PC-3 (cell line): ENCODE measurements around the gene LGALS4. TPM values are rescaled to one million over a fixed set of nuclear protein-coding genes. Genes with fewer than 3 reads are reported as not detected.

Experiments used
- ATAC-seq: fragments of 200-7000 bp; cut with Tn5 transposase; 2 replicates; pipeline ENCODE4 v1.9.1; 2020; ENCODE audit warnings: mild to moderate bottlenecking, moderate library complexity
- BruUV-seq: library from RNA; stranded (reverse); fragments of 400-500 nt; replicated peaks from 2 replicates; lab custom pipeline; 2021; lab: Mats Ljungman, UMichigan
- CTCF ChIA-PET: fragments of 300-600 bp; sonication (Branson Sonifier 250); formaldehyde crosslinking; loops from one replicate; lab custom pipeline; 2022; ENCODE audit warnings: antibody characterized with exemption; lab: Charles Lee
- POLR2A ChIA-PET: fragments of 300-600 bp; sonication (Branson Sonifier 250); formaldehyde crosslinking; loops from one replicate; lab custom pipeline; 2022; ENCODE audit warnings: antibody characterized with exemption; ENCODE audit not compliant: unreplicated experiment; lab: Charles Lee
- DNase-seq: peaks from one replicate; pipeline ENCODE4 v3.0.0-alpha.2; 2015
- H2AFZ ChIP-seq: fragments of 300-600 bp; sonication (generic); 2 replicates; pipeline ENCODE4 v1.6.0; 2016; ENCODE audit warnings: antibody characterized with exemption, low read length
- H3F3A ChIP-seq: fragments of 300-600 bp; sonication (generic); one replicate; pipeline ENCODE4 v1.6.0; 2017; ENCODE audit warnings: antibody characterized with exemption, low read length, control low read depth, mild to moderate bottlenecking; ENCODE audit not compliant: unreplicated experiment
- H3K27ac ChIP-seq: fragments of 300-600 bp; sonication (generic); 2 replicates; pipeline ENCODE4 v1.5.1; 2016; ENCODE audit warnings: mild to moderate bottlenecking, low read length
- H3K27me3 ChIP-seq: fragments of 300-600 bp; sonication (generic); 2 replicates; pipeline ENCODE4 v1.6.1; 2016; ENCODE audit warnings: low read length, mixed read lengths
- H3K36me3 ChIP-seq: fragments of 300-600 bp; sonication (generic); 2 replicates; pipeline ENCODE4 v1.6.1; 2016; ENCODE audit warnings: low read depth, mixed run types, low read length, mixed read lengths
- H3K4me1 ChIP-seq: fragments of 300-600 bp; sonication (generic); 2 replicates; pipeline ENCODE4 v1.5.1; 2016; ENCODE audit warnings: low read length; ENCODE audit not compliant: insufficient read depth
- H3K4me2 ChIP-seq: fragments of 300-600 bp; sonication (generic); 2 replicates; pipeline ENCODE4 v1.6.0; 2016; ENCODE audit warnings: low read length
- H3K4me3 ChIP-seq: fragments of 300-600 bp; sonication (generic); 2 replicates; pipeline ENCODE4 v1.5.1; 2016; ENCODE audit warnings: mild to moderate bottlenecking, low read length, mixed read lengths
- H3K79me2 ChIP-seq: fragments of 300-600 bp; sonication (generic); 2 replicates; pipeline ENCODE4 v1.6.1; 2017; ENCODE audit warnings: low read length, mixed read lengths
- H3K9ac ChIP-seq: fragments of 300-600 bp; sonication (generic); 2 replicates; pipeline ENCODE4 v1.6.0; 2016; ENCODE audit warnings: mild to moderate bottlenecking, low read length
- H3K9me2 ChIP-seq: fragments of 300-600 bp; sonication (generic); replicated peaks from 2 replicates; pipeline ENCODE4 v1.6.1; 2016; ENCODE audit warnings: mixed run types, low read length, mixed read lengths
- H3K9me3 ChIP-seq: fragments of 300-600 bp; sonication (generic); 2 replicates; pipeline ENCODE4 v1.6.1; 2016; ENCODE audit warnings: low read length, mixed read lengths
- H4K20me1 ChIP-seq: fragments of 300-600 bp; sonication (generic); 2 replicates; pipeline ENCODE4 v1.6.1; 2016; ENCODE audit warnings: low read length, mixed read lengths
- EZH2 ChIP-seq: fragments of 300-600 bp; sonication (generic); IDR thresholded peaks from one replicate; pipeline ENCODE4 v1.6.1; 2017; ENCODE audit warnings: antibody characterized with exemption, mild to moderate bottlenecking, low read length; ENCODE audit not compliant: unreplicated experiment
- EZH2phosphoT487 ChIP-seq: fragments of 300-600 bp; sonication (generic); IDR thresholded peaks from 2 replicates; pipeline ENCODE4 v1.6.1; 2018; ENCODE audit warnings: mild to moderate bottlenecking, antibody characterized with exemption, low read length, borderline replicate concordance
- intact Hi-C: fragments of 100-400 bp; cut with micrococcal nuclease; formaldehyde crosslinking; loops from 2 replicates; pipeline ENCODE4 v1.9.0; 2023
- total RNA-seq: library from RNA; depleted of rRNA; stranded (reverse); fragments of >200 nt; gene quantifications from 2 replicates; pipeline ENCODE4 v1.2.3, GENCODE V29; 2014
- TF ChIP-seq, protein P1 (sequence below): fragments of 300-600 bp; sonication (generic); conservative IDR thresholded peaks from 2 replicates; pipeline ENCODE4 v1.5.1; 2017; ENCODE audit warnings: antibody characterized with exemption, low read depth, mild to moderate bottlenecking, low read length

The LGALS4 gene
- total RNA-seq, 1 experiment from 2014 or later: 0.51 TPM

DNA sequence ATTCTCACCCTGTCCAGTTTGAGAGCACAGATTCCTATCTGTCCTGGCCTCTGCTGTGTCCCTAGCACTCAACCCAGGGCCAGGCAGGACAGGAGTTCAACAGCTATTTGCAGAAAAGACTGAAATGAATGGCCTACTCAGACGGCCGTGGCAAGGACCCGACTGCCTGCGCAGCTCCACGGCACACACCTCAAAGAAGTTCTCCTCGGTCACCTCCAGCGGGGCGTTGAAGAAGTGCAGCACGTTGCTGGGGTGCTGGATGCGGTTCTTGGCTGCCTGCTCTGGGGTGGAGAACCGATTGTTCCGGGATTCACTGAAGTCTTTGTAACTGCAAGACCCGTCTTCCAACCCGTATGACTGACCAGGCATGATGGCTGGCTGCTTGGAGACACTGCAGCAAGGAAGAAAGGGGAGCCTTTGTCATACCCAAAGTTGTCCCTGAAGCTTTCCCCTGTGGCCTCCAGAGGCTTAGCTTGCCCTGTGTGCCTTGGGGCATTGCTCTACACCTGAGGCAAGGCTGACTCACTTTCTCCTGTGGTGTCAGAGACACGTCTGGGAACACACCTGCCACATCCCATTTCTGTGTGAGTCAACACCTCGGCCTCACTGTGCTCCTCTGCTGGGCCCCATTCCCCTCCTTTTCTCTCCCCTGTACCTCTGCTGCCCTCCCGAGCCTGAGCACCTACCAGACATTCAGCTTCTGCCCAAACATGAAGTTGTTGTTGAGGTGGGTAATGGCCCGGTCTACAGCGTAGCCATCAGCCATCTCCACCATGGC, 25.7 kb upstream of the LGALS4 start:
- TSS peak; percentile 85 for BruUV-seq
- peaks cover 10% of the 10 kb centered on the region for H3F3A ChIP-seq
- intact Hi-C loops: loop anchor here (5.0 kb wide), 2 partner anchors 106 to 201 kb away; no protein-coding TSS in a partner anchor
- no peak overlapping the region for H2AFZ ChIP-seq
- H4K20me1 ChIP-seq: peaks cover 7% of the 10 kb centered on the region; the same call in 1 of the 2 replicates
- peaks cover 52% of the 10 kb centered on the region for H3K36me3 ChIP-seq
- peak overlapping the region; percentile 62 for H3K4me2 ChIP-seq
- peak overlapping the region; percentile 99 for H3K27ac ChIP-seq
- peak overlapping the region; percentile 28 for H3K4me3 ChIP-seq
- ChIA-PET CTCF (interaction anchor here (0.5 to 0.6 kb wide), 4 partner anchors 13 to 245 kb away, joined by 3 to 5 read pairs (median 4); no protein-coding TSS in a partner anchor), POLR2A (interaction anchor here (0.6 to 0.8 kb wide), 4 partner anchors 11 to 200 kb away, joined by 3 to 6 read pairs (median 4); no protein-coding TSS in a partner anchor)
- peaks cover 54% of the 10 kb centered on the region for H3K4me1 ChIP-seq
- DNase-seq (peak; percentile 94), ATAC-seq (peak; percentile 69)
- TF ChIP-seq EZH2: no peak
- TF ChIP-seq, protein P1, sequence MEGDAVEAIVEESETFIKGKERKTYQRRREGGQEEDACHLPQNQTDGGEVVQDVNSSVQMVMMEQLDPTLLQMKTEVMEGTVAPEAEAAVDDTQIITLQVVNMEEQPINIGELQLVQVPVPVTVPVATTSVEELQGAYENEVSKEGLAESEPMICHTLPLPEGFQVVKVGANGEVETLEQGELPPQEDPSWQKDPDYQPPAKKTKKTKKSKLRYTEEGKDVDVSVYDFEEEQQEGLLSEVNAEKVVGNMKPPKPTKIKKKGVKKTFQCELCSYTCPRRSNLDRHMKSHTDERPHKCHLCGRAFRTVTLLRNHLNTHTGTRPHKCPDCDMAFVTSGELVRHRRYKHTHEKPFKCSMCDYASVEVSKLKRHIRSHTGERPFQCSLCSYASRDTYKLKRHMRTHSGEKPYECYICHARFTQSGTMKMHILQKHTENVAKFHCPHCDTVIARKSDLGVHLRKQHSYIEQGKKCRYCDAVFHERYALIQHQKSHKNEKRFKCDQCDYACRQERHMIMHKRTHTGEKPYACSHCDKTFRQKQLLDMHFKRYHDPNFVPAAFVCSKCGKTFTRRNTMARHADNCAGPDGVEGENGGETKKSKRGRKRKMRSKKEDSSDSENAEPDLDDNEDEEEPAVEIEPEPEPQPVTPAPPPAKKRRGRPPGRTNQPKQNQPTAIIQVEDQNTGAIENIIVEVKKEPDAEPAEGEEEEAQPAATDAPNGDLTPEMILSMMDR: peak; percentile 60
- no peaks in the 10 kb centered on the region for H3K9me2 ChIP-seq
- no peaks in the 10 kb centered on the region for H3K27me3 ChIP-seq
- H3K9ac ChIP-seq: peak overlapping the region; percentile 92
- peaks cover 29% of the 10 kb centered on the region for H3K79me2 ChIP-seq
- H3K9me3 ChIP-seq: no peaks in the 10 kb centered on the region

- Histone ChIP-seq H3K9me2 (no peaks in the 10 kb centered on the region), H4K20me1 (peaks cover 7% of the 10 kb centered on the region; the same call in 1 of the 2 replicates), H3K9ac (peak overlapping the region; percentile 92), H3K9me3 (no peaks in the 10 kb centered on the region), H3K79me2 (peaks cover 22% of the 10 kb centered on the region; the same call in 1 of the 2 replicates), H3K4me3 (peak overlapping the region; percentile 28), H2AFZ (no peak overlapping the region), H3K27me3 (no peaks in the 10 kb centered on the region), H3K4me2 (peak overlapping the region; percentile 62), H3K4me1 (peaks cover 55% of the 10 kb centered on the region), H3F3A (peaks cover 10% of the 10 kb centered on the region), H3K36me3 (peaks cover 45% of the 10 kb centered on the region), H3K27ac (peak overlapping the region; percentile 99)
- CTCF ChIA-PET: interaction anchor here (0.5 to 0.6 kb wide), 2 partner anchors 72 to 246 kb away, joined by 3 read pairs; no protein-coding TSS in a partner anchor
- TF ChIP-seq EZH2 (no peak), EZH2phosphoT487 (no peak)
- TF ChIP-seq, protein P1: no peak
- POLR2A ChIA-PET: interaction anchor here (0.5 to 0.8 kb wide), 5 partner anchors 11 to 294 kb away, joined by 3 to 6 read pairs (median 4); no protein-coding TSS in a partner anchor
- ATAC-seq (peak; percentile 45), DNase-seq (peak; percentile 92)
- no TSS peak for BruUV-seq
- intact Hi-C loops: loop anchor here (5.0 kb wide), 2 partner anchors 105 to 200 kb away; no protein-coding TSS in a partner anchor
Measured at GRCh38 chr19:38837656-38838121, 24.9 kb upstream of the LGALS4 start.
